Fibroblast of skin of back (primary cell): Measurements from ENCODE around the gene ZNF396. TPM values are rescaled to one million over a fixed set of nuclear protein-coding genes. Genes with fewer than 3 reads are reported as not detected.

Experiments
- DNase-seq: peaks from one replicate; pipeline ENCODE4 v3.0.0-alpha.2; 2013
- polyA plus RNA-seq, 2 experiments: library from polyadenylated mRNA; unstranded; fragments of 120-200 nt; gene quantifications; one replicate each; pipeline ENCODE4 v1.2.1, GENCODE V29; 2013; ENCODE audit not compliant: insufficient read length in 2 of 2

ZNF396 gene
- polyA plus RNA-seq (2013, experiment 1 of 2; ENCODE audit: insufficient read length): 0.37 TPM
- polyA plus RNA-seq (2013, experiment 2 of 2; ENCODE audit: insufficient read length): 0.63 TPM

- DNase-seq: peak; percentile 62
These were observed at the start of gene ZNF396 for GRCh38 chr18:35376742-35377695. Gene ZNF396 (minus strand): TSS chr18:35377337. CDS start chr18:35374292, 3,045 bp downstream.

GRCh38 chr18:35426786-35427185 lies 49.6 kb upstream of the ZNF396 start:
- peak; percentile 53 for DNase-seq

GRCh38 chr18:35424356-35424755 lies 47.2 kb upstream of the ZNF396 start:
- DNase-seq: no peak

DNA sequence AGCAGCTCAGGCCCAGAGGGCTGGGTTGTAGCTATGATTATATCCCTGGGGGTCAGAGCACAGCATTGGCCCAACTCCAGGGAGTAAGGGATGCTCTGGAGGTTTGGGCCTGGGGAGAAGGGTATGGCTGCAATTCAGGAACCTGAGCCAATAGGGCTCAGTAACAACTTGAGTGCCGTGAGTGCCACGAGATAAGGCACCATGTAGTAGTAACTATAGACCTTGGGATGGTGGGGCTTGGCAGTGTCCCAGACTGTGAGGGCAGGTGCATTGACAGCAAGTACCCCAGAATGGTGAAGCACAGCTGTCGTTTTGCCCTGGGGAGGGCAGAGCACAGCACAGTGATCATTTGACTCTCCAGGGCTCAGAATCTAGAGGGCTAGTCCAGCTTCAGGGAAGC lies 45.1 kb upstream of the ZNF396 start:
- no peak for DNase-seq

GRCh38 chr18:35418610-35419009 lies 41.5 kb upstream of the ZNF396 start:
- DNase-seq: no peak

- DNase-seq: no peak
These were observed 40.1 kb upstream of the ZNF396 start for GRCh38 chr18:35417223-35417622.

- peak; percentile 27 for DNase-seq
These were observed 38.5 kb upstream of the ZNF396 start for GRCh38 chr18:35415511-35416073.

DNA sequence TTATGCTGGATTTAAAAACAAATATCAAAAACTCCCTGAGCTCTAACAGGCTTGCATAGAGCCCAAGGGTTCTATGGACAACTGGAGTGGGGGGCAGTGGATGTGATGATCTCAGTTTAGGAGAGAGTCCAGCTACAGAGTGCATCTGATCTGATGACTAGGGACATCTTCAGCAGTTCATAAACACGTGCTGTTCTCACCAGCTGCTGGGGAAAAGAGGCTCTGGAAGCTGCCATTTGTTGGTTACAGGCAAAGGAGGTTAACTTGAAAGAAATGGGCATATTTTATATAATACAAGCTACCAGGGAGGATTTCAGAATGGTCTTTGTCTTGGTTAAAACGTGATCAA lies 36.0 kb upstream of the ZNF396 start:
- no peak for DNase-seq

GRCh38 chr18:35411625-35412351 lies 34.7 kb upstream of the ZNF396 start:
- DNase-seq: no peak

DNA sequence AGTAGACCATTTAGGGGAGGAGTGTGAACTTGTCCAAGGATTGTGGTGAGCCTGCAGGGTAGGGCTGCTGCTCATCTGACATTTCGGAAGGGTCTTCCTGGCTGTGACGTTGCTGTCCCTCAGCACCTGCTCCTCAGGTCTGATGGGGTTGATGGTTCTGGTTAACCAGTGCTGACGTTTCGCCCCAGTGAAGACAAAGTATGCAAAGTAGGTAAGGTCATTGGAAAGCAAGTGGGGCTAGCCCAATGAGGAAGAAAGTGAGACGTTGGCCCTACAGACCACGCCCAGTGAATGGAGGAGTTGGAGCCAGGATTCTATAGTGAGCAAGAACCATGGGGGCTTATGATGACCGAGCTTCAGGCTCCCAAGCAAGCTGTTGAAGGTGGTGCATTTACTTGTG lies 33.4 kb upstream of the ZNF396 start:
- DNase-seq: no peak

DNA sequence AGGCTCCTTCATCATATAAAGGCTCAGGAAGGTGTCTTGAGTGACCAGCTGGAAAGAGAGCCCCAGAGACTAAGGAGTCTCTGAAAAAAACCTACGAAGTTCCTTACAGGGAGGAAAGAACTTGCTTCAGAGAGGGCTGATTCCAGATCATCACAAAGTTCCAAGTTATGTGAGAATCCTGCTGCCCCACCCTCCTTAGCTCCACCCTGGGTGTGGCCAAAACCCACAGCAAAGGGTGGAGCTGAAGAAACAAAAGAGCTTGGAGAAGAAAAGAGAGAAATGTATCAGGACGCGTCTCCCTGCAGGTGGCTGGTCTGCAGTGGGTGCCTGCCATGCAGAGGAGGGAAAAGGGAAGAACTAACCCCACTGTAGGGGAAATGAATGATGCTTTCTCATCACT lies 32.8 kb upstream of the ZNF396 start:
- DNase-seq: no peak

- DNase-seq: no peak
These were observed 31.7 kb upstream of the ZNF396 start for GRCh38 chr18:35408843-35409261.

GRCh38 chr18:35407871-35408481 lies 30.8 kb upstream of the ZNF396 start:
- peak; percentile 84 for DNase-seq

DNA sequence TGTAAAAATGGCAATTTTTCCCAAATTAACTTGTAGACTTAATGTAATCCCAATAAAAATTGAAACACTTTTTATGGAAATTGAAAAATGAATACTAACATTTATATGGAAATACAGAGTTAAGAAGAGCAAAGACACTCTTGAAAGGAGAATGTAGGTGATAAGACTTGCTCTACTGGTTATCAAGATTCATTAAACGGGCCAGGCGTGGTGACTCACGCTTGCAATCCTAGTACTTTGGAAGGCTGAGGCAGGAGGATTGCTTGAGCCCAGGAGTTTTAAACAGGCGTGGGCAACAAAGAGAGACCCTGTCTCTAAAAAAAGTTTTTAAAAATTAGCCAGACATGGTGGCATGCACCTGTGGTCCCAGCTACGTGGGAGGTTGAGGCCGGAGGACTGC lies 29.5 kb upstream of the ZNF396 start:
- no peak for DNase-seq

GRCh38 chr18:35397976-35398375 lies 20.8 kb upstream of the ZNF396 start:
- no peak for DNase-seq

DNA sequence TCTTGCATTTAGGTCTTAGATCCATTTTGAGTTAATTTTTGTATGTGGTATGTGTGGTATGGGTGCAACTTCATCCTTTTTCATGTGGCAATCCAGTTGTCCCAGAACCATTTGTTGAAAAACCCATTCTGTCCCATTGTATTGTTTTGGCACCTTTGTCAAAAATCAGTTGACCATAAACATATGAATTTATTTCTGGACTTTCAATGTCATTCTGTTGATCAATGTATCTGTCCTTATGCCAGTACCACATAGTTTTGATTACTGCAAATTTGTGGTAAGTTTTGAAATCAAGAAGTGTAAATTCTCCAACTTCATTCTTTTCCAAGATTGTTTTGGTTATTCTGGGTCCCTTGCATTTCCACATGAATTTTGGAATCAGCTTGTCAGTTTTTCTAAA lies 16.6 kb upstream of the ZNF396 start:
- no peak for DNase-seq

DNA sequence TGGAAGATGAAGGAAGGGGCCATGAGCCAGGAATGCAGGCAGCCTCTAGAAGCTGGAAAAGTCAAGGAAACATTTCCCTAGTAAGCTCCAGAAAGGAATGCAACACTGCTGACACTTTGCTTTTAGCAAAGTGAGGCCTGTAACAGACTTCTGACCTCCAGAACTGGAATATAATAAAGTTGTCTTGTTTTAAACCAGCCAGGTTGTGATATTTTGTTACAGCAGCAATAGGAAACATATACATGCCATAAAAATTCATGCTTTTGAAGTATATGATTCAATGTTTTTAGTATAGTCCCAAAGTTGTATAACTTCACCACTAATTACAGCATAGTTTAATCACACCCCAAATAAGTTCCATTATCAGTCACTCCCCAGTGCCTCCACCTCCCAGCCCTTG lies 15.2 kb upstream of the ZNF396 start:
- no peak for DNase-seq

DNA sequence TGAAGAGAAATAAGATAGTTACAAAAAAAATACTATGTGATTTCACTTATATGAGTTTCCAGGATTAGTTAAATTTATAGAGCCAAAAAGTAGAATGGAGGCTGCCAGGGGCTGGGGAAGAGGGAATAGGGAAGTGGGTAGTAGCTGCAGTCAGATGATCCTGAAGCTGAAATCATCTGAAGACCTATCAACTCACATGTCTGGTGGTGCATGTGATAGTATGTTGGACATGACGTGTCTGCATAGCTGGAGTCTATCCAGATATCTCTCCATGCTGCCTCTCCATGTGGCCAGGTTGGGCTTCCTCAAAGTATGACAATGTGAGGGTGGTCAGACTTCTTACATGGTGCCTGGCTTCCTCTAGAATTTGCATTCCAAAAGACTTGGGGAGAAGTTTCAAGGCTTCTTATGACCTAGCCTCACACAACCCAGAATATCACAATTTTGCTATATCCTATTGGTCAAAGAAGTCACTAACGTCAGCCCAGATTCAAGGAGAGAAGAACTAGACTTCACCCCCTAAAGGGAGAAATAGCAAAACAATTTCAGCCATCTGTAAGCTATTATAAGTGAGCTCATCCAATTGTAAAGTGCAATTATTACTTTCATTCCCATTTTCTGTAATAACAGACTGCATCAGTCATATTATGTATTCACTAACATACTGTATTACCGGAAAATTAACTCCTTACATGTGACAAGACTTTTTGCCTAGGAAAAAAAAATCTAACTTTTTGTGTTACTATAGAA lies 14.0 kb upstream of the ZNF396 start:
- no peak for DNase-seq

GRCh38 chr18:35389095-35389618 lies 12.0 kb upstream of the ZNF396 start:
- peak; percentile 85 for DNase-seq

DNA sequence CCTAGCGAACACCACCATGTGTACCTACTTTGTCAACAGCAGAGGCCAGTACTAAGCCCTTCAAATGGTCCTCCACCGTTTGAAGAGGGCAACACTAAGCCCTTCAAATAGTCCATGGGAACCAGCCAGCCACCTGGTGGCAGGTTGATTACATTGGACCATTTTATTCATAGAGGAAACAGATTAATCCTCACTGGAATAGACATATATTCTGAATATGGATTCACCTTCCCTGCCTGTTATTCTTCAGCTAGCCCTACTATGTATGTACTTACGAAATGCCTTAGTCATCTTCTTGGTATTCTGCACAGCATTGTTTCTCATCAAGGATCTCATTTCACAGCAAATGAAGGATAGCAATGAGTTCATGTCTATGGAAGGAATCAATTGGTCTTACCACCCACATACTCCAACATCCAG lies 10.0 kb upstream of the ZNF396 start:
- DNase-seq: peak; percentile 60

DNA sequence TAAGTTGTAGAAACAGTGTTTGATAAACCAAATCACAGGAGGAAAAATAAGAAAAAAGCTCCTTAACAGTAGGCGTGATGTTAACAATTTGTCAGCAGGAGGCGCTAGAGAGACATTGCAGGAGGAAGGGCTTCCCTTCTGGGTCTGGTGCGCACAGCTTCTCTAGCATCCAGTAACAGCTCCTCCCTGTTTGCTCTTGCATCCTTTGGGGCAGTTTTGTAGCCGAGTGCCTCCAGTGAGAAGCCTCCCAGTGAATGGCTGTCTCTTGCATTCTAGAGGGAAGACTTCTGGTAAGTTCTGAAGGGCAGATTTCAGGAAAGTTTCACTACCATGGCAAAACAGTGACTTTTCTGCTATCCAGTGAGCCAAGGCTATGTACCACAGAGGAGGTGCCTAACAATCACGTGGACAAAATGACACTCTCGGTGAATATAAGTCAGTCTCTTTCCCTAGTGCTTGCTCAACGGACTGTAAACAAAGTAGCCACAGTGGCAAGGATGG lies 9.5 kb upstream of the ZNF396 start:
- peak; percentile 81 for DNase-seq

DNA sequence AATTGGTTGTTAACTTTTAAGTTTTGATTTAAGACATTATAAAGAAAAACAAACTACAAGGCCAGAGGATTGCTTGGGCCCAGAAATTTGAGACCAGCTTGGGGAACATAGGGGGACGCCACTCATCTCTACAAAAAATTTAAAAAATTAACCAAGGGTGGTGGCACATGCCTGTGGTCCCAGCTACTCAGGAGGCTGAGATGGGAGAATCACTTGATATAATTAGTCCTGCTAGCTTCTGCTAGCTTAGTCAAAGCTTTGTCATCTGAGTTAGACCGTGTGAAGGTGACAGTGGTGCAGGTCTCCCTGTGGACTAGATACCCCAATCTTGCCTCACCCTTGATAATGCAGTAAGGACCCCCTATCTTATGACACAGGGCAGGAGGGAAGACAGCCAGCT lies 6.0 kb upstream of the ZNF396 start:
- DNase-seq: no peak
